H1 (cell line): Measurements from ENCODE around the gene LRG1. TPM values are rescaled to one million over a fixed set of nuclear protein-coding genes. Genes with fewer than 3 reads are reported as not detected.

Experiments
- CTCF ChIA-PET: fragments of 300-600 bp; sonication (Branson Sonifier 250); formaldehyde crosslinking; loops from one replicate; lab custom pipeline; 2021; ENCODE audit not compliant: partially characterized antibody; lab: Charles Lee
- POLR2A ChIA-PET: fragments of 300-600 bp; sonication (Branson Sonifier 250); formaldehyde crosslinking; loops from one replicate; lab custom pipeline; 2021; ENCODE audit warnings: inconsistent platforms; ENCODE audit not compliant: partially characterized antibody; lab: Charles Lee
- DNase-seq, 2 experiments: peaks; one replicate each; pipeline versions ENCODE4 v3.0.0 to v3.0.0-alpha.2; 2010 to 2022; ENCODE audit warnings: low spot score in 2 of 2, low read depth in 1 of 2, mixed read lengths in 1 of 2
- FAIRE-seq: peaks from 2 replicates; lab custom pipeline; 2011; peaks lifted over from hg19 to GRCh38; lab: Jason Lieb, UNC
- H2AFZ ChIP-seq: 2 replicates; pipeline ENCODE4 v1.8.1; 2012; ENCODE audit warnings: low read length, inconsistent platforms
- H2AK5ac ChIP-seq: 2 replicates; pipeline ENCODE4 v1.6.1; 2013; ENCODE audit warnings: low read depth, low read length
- H2BK120ac ChIP-seq: replicated peaks from 2 replicates; pipeline ENCODE3; 2013; ENCODE audit warnings: low read depth, low read length, inconsistent platforms
- H2BK12ac ChIP-seq: 2 replicates; pipeline ENCODE4 v1.6.1; 2013; ENCODE audit warnings: low read depth, low read length
- H2BK15ac ChIP-seq: 2 replicates; pipeline ENCODE4 v1.6.1; 2013; ENCODE audit warnings: low read length
- H2BK20ac ChIP-seq: 2 replicates; pipeline ENCODE4 v1.6.1; 2013; ENCODE audit warnings: low read length
- H2BK5ac ChIP-seq: 2 replicates; pipeline ENCODE4 v1.6.1; 2013; ENCODE audit warnings: low read depth, low read length
- H3K14ac ChIP-seq: 2 replicates; pipeline ENCODE4 v1.6.1; 2013; ENCODE audit warnings: inconsistent platforms; ENCODE audit not compliant: insufficient read length
- H3K18ac ChIP-seq: 2 replicates; pipeline ENCODE4 v1.6.1; 2013; ENCODE audit warnings: low read length; ENCODE audit errors: extremely low read depth
- H3K23ac ChIP-seq: 2 replicates; pipeline ENCODE4 v1.6.1; 2013; ENCODE audit warnings: inconsistent platforms; ENCODE audit not compliant: insufficient read length
- H3K23me2 ChIP-seq: 2 replicates; pipeline ENCODE4 v1.6.1; 2013; ENCODE audit warnings: low read depth, low read length
- H3K27ac ChIP-seq: 2 replicates; pipeline ENCODE4 v1.6.1; 2011; ENCODE audit warnings: low read depth, low read length, inconsistent platforms
- H3K27me3 ChIP-seq, 4 experiments: replicated peaks in 1 of 4; 1 replicate in 1 of 4; 2 replicates in 3 of 4; pipeline versions ENCODE4 v1.6.1 to v1.8.1; 2011 to 2013; ENCODE audit warnings: low read length in 3 of 4, mild to moderate bottlenecking in 3 of 4, inconsistent platforms in 2 of 4, mixed read lengths in 2 of 4, moderate library complexity in 1 of 4; ENCODE audit not compliant: control insufficient read depth in 3 of 4, insufficient read depth in 3 of 4; ENCODE audit errors: extremely low read depth in 1 of 4
- H3K36me3 ChIP-seq, 4 experiments: 2 replicates each; pipeline versions ENCODE4 v1.6.1 to v1.8.1; 2011 to 2013; ENCODE audit warnings: mild to moderate bottlenecking in 4 of 4, low read length in 3 of 4, moderate library complexity in 2 of 4, control low read depth in 1 of 4, inconsistent platforms in 1 of 4; ENCODE audit not compliant: insufficient read depth in 4 of 4, control insufficient read depth in 2 of 4
- H3K4ac ChIP-seq: replicated peaks from 2 replicates; pipeline ENCODE3; 2013; ENCODE audit warnings: low read length, low read depth, mixed read lengths, inconsistent platforms; ENCODE audit not compliant: insufficient read length
- H3K4me1 ChIP-seq, 4 experiments: replicated peaks in 1 of 4; 1 replicate in 1 of 4; 2 replicates in 3 of 4; pipeline versions ENCODE4 v1.6.1 to v1.8.1; 2011 to 2013; ENCODE audit warnings: low read length in 3 of 4, inconsistent platforms in 2 of 4, mixed read lengths in 1 of 4; ENCODE audit not compliant: insufficient read depth in 4 of 4, control insufficient read depth in 3 of 4
- H3K4me2 ChIP-seq, 2 experiments: 2 replicates each; pipeline versions ENCODE4 v1.6.1 to v1.8.1; 2011 to 2013; ENCODE audit warnings: low read depth in 2 of 2, low read length in 2 of 2, control low read depth in 1 of 2, inconsistent platforms in 1 of 2, mild to moderate bottlenecking in 1 of 2; ENCODE audit not compliant: insufficient read depth in 1 of 2
- H3K4me3 ChIP-seq, 4 experiments: fragments of 200-600, 300-600 bp in 1 of 4; sonication (generic), shearing (Covaris generic), sonication (Bioruptor Twin) in 1 of 4; 2 replicates each; pipeline versions ENCODE4 v1.5.1 to v1.8.1; 2011 to 2016; ENCODE audit warnings: low read length in 4 of 4, low read depth in 3 of 4, control low read depth in 2 of 4, inconsistent platforms in 2 of 4, mild to moderate bottlenecking in 2 of 4, mixed read lengths in 1 of 4, moderate library complexity in 1 of 4; ENCODE audit not compliant: insufficient read depth in 2 of 4; ENCODE audit errors: extremely low read depth in 1 of 4
- H3K56ac ChIP-seq: replicated peaks from 2 replicates; pipeline ENCODE3; 2013; ENCODE audit warnings: low read depth, mild to moderate bottlenecking, mixed read lengths, low read length, inconsistent platforms; ENCODE audit not compliant: insufficient read length
- H3K79me1 ChIP-seq: 2 replicates; pipeline ENCODE4 v1.6.1; 2013; ENCODE audit warnings: low read depth, low read length, control low read depth
- H3K79me2 ChIP-seq, 2 experiments: 2 replicates each; pipeline versions ENCODE4 v1.6.1 to v1.8.1; 2012 to 2013; ENCODE audit warnings: low read length in 2 of 2, mild to moderate bottlenecking in 2 of 2, inconsistent platforms in 1 of 2; ENCODE audit not compliant: insufficient read depth in 2 of 2, control insufficient read depth in 1 of 2
- H3K9ac ChIP-seq, 4 experiments: replicated peaks in 1 of 4; 1 replicate in 1 of 4; 2 replicates in 3 of 4; pipeline versions ENCODE4 v1.6.1 to v1.8.1; 2011 to 2013; ENCODE audit warnings: low read depth in 3 of 4, low read length in 3 of 4, control low read depth in 2 of 4, mild to moderate bottlenecking in 2 of 4, moderate library complexity in 2 of 4, inconsistent platforms in 1 of 4; ENCODE audit errors: extremely low read depth in 1 of 4
- H3K9me3 ChIP-seq, 2 experiments: 2 replicates each; pipeline versions ENCODE4 v1.6.1 to v1.8.1; 2012 to 2013; ENCODE audit warnings: mild to moderate bottlenecking in 2 of 2, moderate library complexity in 2 of 2, control low read depth in 1 of 2, inconsistent platforms in 1 of 2, low read depth in 1 of 2, low read length in 1 of 2, mixed read lengths in 1 of 2; ENCODE audit not compliant: insufficient read depth in 2 of 2
- H4K20me1 ChIP-seq, 2 experiments: replicated peaks in 1 of 2; 2 replicates each; pipeline versions ENCODE3 to v1.8.1; 2011 to 2013; ENCODE audit warnings: inconsistent platforms in 2 of 2, low read length in 2 of 2, mild to moderate bottlenecking in 1 of 2; ENCODE audit not compliant: insufficient read depth in 2 of 2, control insufficient read depth in 1 of 2
- H4K5ac ChIP-seq: 2 replicates; pipeline ENCODE4 v1.6.1; 2013; ENCODE audit warnings: low read length, low read depth, mixed read lengths, inconsistent platforms; ENCODE audit not compliant: insufficient read length
- H4K8ac ChIP-seq: 2 replicates; pipeline ENCODE4 v1.8.0; 2013; ENCODE audit warnings: mild to moderate bottlenecking, moderate library complexity, low read length, inconsistent platforms; ENCODE audit not compliant: insufficient read depth; ENCODE audit errors: extremely low read depth
- H4K91ac ChIP-seq: replicated peaks from 2 replicates; pipeline ENCODE3; 2013; ENCODE audit warnings: low read length, mixed read lengths, inconsistent platforms; ENCODE audit not compliant: insufficient read length
- BACH1 ChIP-seq: IDR thresholded peaks from 2 replicates; pipeline ENCODE4 v1.6.1; 2012; ENCODE audit warnings: low read length, improper control_type of control experiment
- CREB1 ChIP-seq: IDR thresholded peaks from 2 replicates; pipeline ENCODE4 v1.6.1; 2012; ENCODE audit warnings: inconsistent platforms
- FOSL1 ChIP-seq: IDR thresholded peaks from 2 replicates; pipeline ENCODE4 v1.6.1; 2011; ENCODE audit warnings: mild to moderate bottlenecking, low read depth, low read length, moderate library complexity; ENCODE audit not compliant: insufficient read depth
- HDAC2 ChIP-seq, 2 experiments: fragments of 300-600 bp in 1 of 2; sonication (generic) in 1 of 2; IDR thresholded peaks; 2 replicates each; pipeline ENCODE4 v1.6.1; 2011 to 2012; ENCODE audit warnings: low read depth in 2 of 2, low read length in 2 of 2, mild to moderate bottlenecking in 2 of 2, moderate library complexity in 2 of 2, borderline replicate concordance in 1 of 2, inconsistent platforms in 1 of 2
- WGBS, 2 experiments: shearing (Covaris generic) in 1 of 2; methylation state at CpG; one replicate each; pipeline versions ENCODE4 v1.1.6 to v1.1.7; 2013 to 2015; ENCODE audit warnings: low lambda C conversion rate in 2 of 2, mixed read lengths in 2 of 2, inconsistent platforms in 1 of 2, low coverage in 1 of 2, missing lambda C conversion rate in 1 of 2; ENCODE audit not compliant: insufficient replicate concordance in 2 of 2, insufficient coverage in 1 of 2, insufficient read length in 1 of 2; ENCODE audit errors: extremely low coverage in 1 of 2, missing lambda C conversion rate in 1 of 2; 5-methylcytosine and 5-hydroxymethylcytosine counted together
- polyA plus RNA-seq, 7 experiments: library from polyadenylated mRNA; depleted of rRNA in 3 of 7; stranded (reverse) in 5 of 7; unstranded in 2 of 7; fragments of >200 nt in 5 of 7; fragments of 200-250 nt in 2 of 7; gene quantifications; 1 replicate in 5 of 7; 2 replicates in 1 of 7; 4 replicates in 1 of 7; pipeline versions ENCODE4 v1.2.1 to v1.2.3, GENCODE V29; 2011 to 2013; ENCODE audit warnings: missing spikeins in 2 of 7, mixed read lengths in 2 of 7
- total RNA-seq: library from RNA; stranded (reverse); fragmentation: NEBNext Ultra II Directional; extraction: Animal tissue kit (Norgen Biotek cat#: 25700); gene quantifications from 2 replicates; pipeline ENCODE4 v1.2.1, GENCODE V29; 2021
- TF ChIP-seq, protein P1 (sequence below), 3 experiments: IDR thresholded peaks; 1 replicate in 2 of 3; 2 replicates in 1 of 3; pipeline versions ENCODE4 v1.5.1 to v1.6.1; 2011; ENCODE audit warnings: low read length in 3 of 3, mild to moderate bottlenecking in 3 of 3, inconsistent platforms in 2 of 3, low read depth in 1 of 3, moderate library complexity in 1 of 3; ENCODE audit not compliant: insufficient read depth in 1 of 3; ENCODE audit errors: control extremely low read depth in 1 of 3

The LRG1 gene
- total and polyA plus RNA-seq, 2 of the 8 experiments (the other 6 are each of a cell fraction or from before 2014, with no cell fraction given) = 0.48 to 0.79 TPM

DNA sequence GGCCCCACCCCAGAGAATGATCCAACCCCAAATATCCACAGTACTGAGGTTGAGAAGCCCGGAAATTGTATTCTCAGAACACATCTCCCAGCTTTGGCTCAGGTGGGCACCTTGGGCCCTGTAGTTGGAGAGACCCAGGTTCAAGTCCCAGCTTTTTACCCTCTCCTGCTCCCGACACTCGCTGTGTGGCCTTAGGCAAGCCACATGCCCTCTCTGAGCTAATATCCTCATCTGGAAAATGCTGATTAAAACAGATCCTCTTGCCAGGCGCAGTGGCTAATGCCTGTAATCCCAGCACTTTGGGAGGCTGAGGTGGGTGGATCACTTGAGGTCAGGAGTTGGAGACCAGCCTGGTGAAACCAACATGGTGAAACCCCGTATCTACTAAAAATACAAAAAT, 24.1 kb downstream of the LRG1 start:
- H4K8ac ChIP-seq = no peak overlapping the region
- no peaks in the 10 kb centered on the region for H3K36me3 ChIP-seq
- no peak overlapping the region for H2AFZ ChIP-seq
- no peak overlapping the region for H4K5ac ChIP-seq
- H2BK15ac ChIP-seq = no peak overlapping the region
- H3K4me3 ChIP-seq = no peak overlapping the region
- no peak overlapping the region for H3K4me2 ChIP-seq
- CTCF ChIA-PET = interaction anchor here (0.6 to 5.8 kb wide), 4 partner anchors 11 to 466 kb away, joined by 3 to 62 read pairs (median 4); no protein-coding TSS in a partner anchor
- H2BK120ac ChIP-seq = no peak overlapping the region
- WGBS, 2 experiments = 86% methylated on average over 5 of the region's 5 CpGs; no CpG with 5 or more reads in 1 of the 2 experiments
- no peaks in the 10 kb centered on the region for H3K79me2 ChIP-seq
- DNase-seq (no peak), FAIRE-seq (no peak)
- peaks cover 2 to 3% of the 10 kb centered on the region in 2 experiments for H4K20me1 ChIP-seq
- no peak overlapping the region for H3K4ac ChIP-seq
- no peak overlapping the region for H3K18ac ChIP-seq
- H3K4me1 ChIP-seq = peaks cover 0 to 3% (median under 1%) of the 10 kb centered on the region in 4 experiments; a peak in 2 of 7 replicates
- H2AK5ac ChIP-seq = no peak overlapping the region
- H3K56ac ChIP-seq = no peak overlapping the region
- no peak overlapping the region for H4K91ac ChIP-seq
- no peak overlapping the region for H2BK12ac ChIP-seq
- POLR2A ChIA-PET = interaction anchor here (1.4 to 3.9 kb wide), 4 partner anchors 8 to 23 kb away, joined by 3 to 27 read pairs (median 12); no protein-coding TSS in a partner anchor
- H3K23me2 ChIP-seq = no peaks in the 10 kb centered on the region
- H3K23ac ChIP-seq = no peak overlapping the region
- H2BK20ac ChIP-seq = no peak overlapping the region
- no peaks in the 10 kb centered on the region for H3K79me1 ChIP-seq
- TF ChIP-seq FOSL1 (no peak), BACH1 (no peak), CREB1 (no peak), HDAC2 (IDR thresholded peaks at IDR 0.05; ENCODE audit: borderline replicate concordance in 1 of 2, low read depth in 2 of 2, low read length in 2 of 2) (peak in 1 of 2 experiments; percentile 13; a peak in 1 of 4 replicates)
- TF ChIP-seq, protein P1, sequence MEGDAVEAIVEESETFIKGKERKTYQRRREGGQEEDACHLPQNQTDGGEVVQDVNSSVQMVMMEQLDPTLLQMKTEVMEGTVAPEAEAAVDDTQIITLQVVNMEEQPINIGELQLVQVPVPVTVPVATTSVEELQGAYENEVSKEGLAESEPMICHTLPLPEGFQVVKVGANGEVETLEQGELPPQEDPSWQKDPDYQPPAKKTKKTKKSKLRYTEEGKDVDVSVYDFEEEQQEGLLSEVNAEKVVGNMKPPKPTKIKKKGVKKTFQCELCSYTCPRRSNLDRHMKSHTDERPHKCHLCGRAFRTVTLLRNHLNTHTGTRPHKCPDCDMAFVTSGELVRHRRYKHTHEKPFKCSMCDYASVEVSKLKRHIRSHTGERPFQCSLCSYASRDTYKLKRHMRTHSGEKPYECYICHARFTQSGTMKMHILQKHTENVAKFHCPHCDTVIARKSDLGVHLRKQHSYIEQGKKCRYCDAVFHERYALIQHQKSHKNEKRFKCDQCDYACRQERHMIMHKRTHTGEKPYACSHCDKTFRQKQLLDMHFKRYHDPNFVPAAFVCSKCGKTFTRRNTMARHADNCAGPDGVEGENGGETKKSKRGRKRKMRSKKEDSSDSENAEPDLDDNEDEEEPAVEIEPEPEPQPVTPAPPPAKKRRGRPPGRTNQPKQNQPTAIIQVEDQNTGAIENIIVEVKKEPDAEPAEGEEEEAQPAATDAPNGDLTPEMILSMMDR (IDR thresholded peaks at IDR 0.05; ENCODE audit: control extremely low read depth in 1 of 3, insufficient read depth in 1 of 3, low read depth in 1 of 3, low read length in 3 of 3) = no peak
- no peak overlapping the region for H2BK5ac ChIP-seq
- H3K27me3 ChIP-seq = peaks cover 3 to 45% (median 32%) of the 10 kb centered on the region in 4 experiments
- no peak overlapping the region for H3K9ac ChIP-seq
- no peaks in the 10 kb centered on the region for H3K9me3 ChIP-seq
- H3K27ac ChIP-seq = no peak overlapping the region
- H3K14ac ChIP-seq = no peak overlapping the region
